GM23338 (cell line): ENCODE results near the gene ANKUB1.

Source experiments
- CTCF ChIP-seq, 2 experiments: fragments of 200-600 bp in 1 of 2; sonication (generic) in 1 of 2; conservative IDR thresholded peaks; 2 replicates each; pipeline versions ENCODE4 v1.5.1 to v1.6.1; 2016 to 2017; ENCODE audit warnings: antibody characterized with exemption in 2 of 2, low read depth in 2 of 2, mild to moderate bottlenecking in 2 of 2, moderate library complexity in 1 of 2
- EZH2 ChIP-seq: fragments of 200-600 bp; sonication (generic); IDR thresholded peaks from one replicate; pipeline ENCODE4 v1.8.0; 2017; ENCODE audit warnings: antibody characterized with exemption, mild to moderate bottlenecking, low read depth; ENCODE audit not compliant: unreplicated experiment
- EZH2phosphoT487 ChIP-seq: fragments of 200-600 bp; sonication (generic); IDR thresholded peaks from one replicate; pipeline ENCODE4 v1.8.1; 2018; ENCODE audit warnings: antibody characterized with exemption; ENCODE audit not compliant: unreplicated experiment
- POLR2AphosphoS5 ChIP-seq: IDR thresholded peaks from 2 replicates; pipeline ENCODE4 v1.6.1; 2016; ENCODE audit warnings: antibody characterized with exemption, low read depth

- TF ChIP-seq CTCF (conservative IDR thresholded peaks at IDR 0.05; ENCODE audit: low read depth in 2 of 2) (no peak), POLR2AphosphoS5 (no peak), EZH2 (no peak), EZH2phosphoT487 (no peak)
These were observed 34.3 kb upstream of the ANKUB1 start for GRCh38 chr3:149826636-149827035.
